Testis (tissue), 3 donors: ENCODE measurements around the gene TOP1. TPM values are rescaled to one million over a fixed set of nuclear protein-coding genes. Genes with fewer than 3 reads are reported as not detected.

Experiments used
- DNase-seq: peaks from one replicate; pipeline ENCODE4 v3.0.0-alpha.2; 2019
- H3K27ac ChIP-seq, 2 donors: fragments of 200-600 bp; sonication (generic); one replicate each; pipeline ENCODE4 v1.5.1; 2019
- H3K27me3 ChIP-seq: fragments of 200-600 bp; sonication (generic); one replicate; pipeline ENCODE4 v1.5.1; 2019
- H3K36me3 ChIP-seq: fragments of 200-600 bp; sonication (generic); one replicate; pipeline ENCODE4 v1.5.1; 2017; ENCODE audit warnings: low read depth; ENCODE audit errors: missing control alignments
- H3K4me1 ChIP-seq: fragments of 200-600 bp; sonication (generic); one replicate; pipeline ENCODE4 v1.5.1; 2019
- H3K4me3 ChIP-seq, 2 donors: fragments of 200-600 bp; sonication (generic); one replicate each; pipeline ENCODE4 v1.5.1; 2017 to 2019
- H3K9me3 ChIP-seq: fragments of 200-600 bp; sonication (generic); one replicate; pipeline ENCODE4 v1.5.1; 2017
- CTCF ChIP-seq, 3 experiments: fragments of 450-650 bp in 2 of 3; fragments of 200-600 bp in 1 of 3; sonication (generic) in 1 of 3; IDR thresholded peaks; one replicate each; pipeline ENCODE4 v1.5.1; 2016 to 2019; ENCODE audit warnings: antibody characterized with exemption in 3 of 3, mild to moderate bottlenecking in 2 of 3, moderate library complexity in 1 of 3
- POLR2A ChIP-seq: fragments of 450-650 bp; IDR thresholded peaks from one replicate; pipeline ENCODE4 v1.6.1; 2017; ENCODE audit warnings: antibody characterized with exemption, mild to moderate bottlenecking, moderate library complexity
- WGBS, 2 donors: methylation state at CpG; one replicate each; pipeline ENCODE4 v1.1.5; 2018; 5-methylcytosine and 5-hydroxymethylcytosine counted together
- intact Hi-C: fragments of 100-400 bp; cut with DNase I; formaldehyde crosslinking; loops from one replicate; pipeline ENCODE4 v1.15.1; 2023; ENCODE audit warnings: low total_unique reads
- polyA plus RNA-seq: library from polyadenylated mRNA; stranded (reverse); fragments of 350-450 nt; fragmentation: Illumina TruSeq; extraction: RNeasy Lipid Tissue Mini Kit (QIAGEN cat#74804); gene quantifications from one replicate; pipeline ENCODE4 v1.2.3, GENCODE V29; 2014; ENCODE audit warnings: low read depth, low replicate concordance; ENCODE audit not compliant: insufficient read depth
- total RNA-seq, 2 donors: library from RNA; depleted of rRNA; stranded (reverse); fragments of >200 nt; gene quantifications; one replicate each; pipeline ENCODE4 v1.2.3, GENCODE V29; 2016

TOP1 gene
- total and polyA plus RNA-seq, 3 donors from 2014 or later, result 12.1 to 36.6 (median 33.8) TPM

DNA sequence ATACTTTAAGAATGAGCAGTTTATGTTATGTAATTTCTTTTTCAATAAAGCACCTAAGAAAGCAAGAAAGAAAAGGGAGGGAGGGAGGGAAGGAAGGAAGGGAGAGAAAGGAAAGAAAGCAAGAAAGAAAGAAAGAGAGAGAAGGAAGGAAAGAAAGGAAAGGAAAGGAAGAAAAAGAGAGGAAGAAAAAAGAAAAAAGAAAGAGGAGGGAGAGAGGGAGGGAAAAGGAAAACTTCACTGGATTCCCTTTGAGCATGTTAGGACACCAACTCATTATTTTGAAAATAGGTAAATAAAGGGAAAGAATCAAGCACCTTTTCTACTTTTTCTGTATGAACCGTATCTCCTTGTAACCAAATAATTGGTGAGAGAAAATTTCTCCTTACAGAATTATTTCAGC, 32.3 kb upstream of the TOP1 start:
- H3K9me3 ChIP-seq, result no peaks in the 10 kb centered on the region
- H3K36me3 ChIP-seq, result no peaks in the 10 kb centered on the region
- no peak overlapping the region for H3K27ac ChIP-seq
- H3K4me3 ChIP-seq, result no peak overlapping the region
- no peaks in the 10 kb centered on the region for H3K4me1 ChIP-seq
- intact Hi-C loops, result no loop called here
- WGBS, 2 donors, result 88 to 90% methylated on average over 1 of the region's 1 CpG
- TF ChIP-seq CTCF (IDR thresholded peaks at IDR 0.05), result no peak
- H3K27me3 ChIP-seq, result no peaks in the 10 kb centered on the region
- DNase-seq, result no peak

- TF ChIP-seq POLR2A (no peak), CTCF (IDR thresholded peaks at IDR 0.05) (no peak)
These were observed 31.5 kb upstream of the TOP1 start for GRCh38 chr20:40997116-40997515.

DNA sequence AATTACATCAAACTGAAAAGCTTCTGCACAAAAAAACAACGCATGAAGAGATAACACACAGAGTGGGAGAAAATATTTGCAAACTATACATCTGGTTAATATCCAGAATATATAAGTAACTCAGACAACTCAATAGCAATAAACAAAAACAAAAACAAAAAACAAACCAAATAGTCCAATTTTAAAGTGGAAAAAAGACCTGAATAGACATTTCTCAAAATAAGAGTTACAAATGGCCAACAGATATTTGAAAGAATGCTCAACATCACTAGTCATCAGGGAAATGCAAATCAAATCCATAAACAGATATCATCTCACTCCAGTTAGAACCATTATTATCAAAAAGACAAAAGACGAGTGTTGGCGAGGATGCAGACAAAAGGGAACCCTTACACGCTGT, 28.8 kb upstream of the TOP1 start:
- WGBS, 2 donors, result 89 to 96% methylated on average over 4 of the region's 4 CpGs
- Histone ChIP-seq H3K9me3 (no peaks in the 10 kb centered on the region), H3K4me1 (peaks cover 15% of the 10 kb centered on the region), H3K36me3 (no peaks in the 10 kb centered on the region), H3K27ac (no peak overlapping the region), H3K4me3 (no peak overlapping the region), H3K27me3 (no peaks in the 10 kb centered on the region)
- no peak for DNase-seq
- intact Hi-C loops, result no loop called here
- TF ChIP-seq POLR2A (no peak), CTCF (IDR thresholded peaks at IDR 0.05) (no peak)

More at GRCh38 chr20:40997116-40997515, 31.5 kb upstream of the TOP1 start:
- 81 to 83% methylated on average over 6 of the region's 6 CpGs for WGBS, 2 donors
- no peak for DNase-seq
- no peaks in the 10 kb centered on the region for H3K27me3 ChIP-seq
- no peaks in the 10 kb centered on the region for H3K4me1 ChIP-seq
- H3K36me3 ChIP-seq, result no peaks in the 10 kb centered on the region
- no peak overlapping the region for H3K27ac ChIP-seq
- intact Hi-C loops, result no loop called here
- H3K4me3 ChIP-seq, result no peak overlapping the region
- no peaks in the 10 kb centered on the region for H3K9me3 ChIP-seq

DNA sequence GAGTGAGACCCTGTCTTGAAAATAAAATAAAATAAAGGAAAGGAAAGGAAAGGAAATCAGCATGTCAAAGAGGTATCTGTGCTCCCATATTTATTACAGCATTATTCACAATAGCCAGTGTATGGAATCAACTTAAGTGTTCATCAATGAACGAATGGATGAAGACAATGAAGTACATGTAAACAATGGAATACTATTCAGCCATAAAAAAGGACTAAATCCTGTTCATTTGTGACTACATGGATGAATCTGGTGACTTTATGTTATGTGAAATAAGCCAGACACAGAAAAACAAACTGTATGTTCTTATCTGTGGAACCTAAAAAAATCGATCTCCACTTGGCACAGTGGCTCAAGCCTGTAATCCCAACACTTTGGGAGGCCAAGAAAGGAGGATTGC, 28.0 kb upstream of the TOP1 start:
- no peak for DNase-seq
- peaks cover 18% of the 10 kb centered on the region for H3K4me1 ChIP-seq
- WGBS, 2 donors, result 85 to 90% methylated on average over 2 of the region's 2 CpGs
- no peak overlapping the region for H3K4me3 ChIP-seq
- no peak overlapping the region for H3K27ac ChIP-seq
- H3K36me3 ChIP-seq, result no peaks in the 10 kb centered on the region
- intact Hi-C loops, result no loop called here
- no peaks in the 10 kb centered on the region for H3K27me3 ChIP-seq
- TF ChIP-seq POLR2A, result no peak
- no peak for TF ChIP-seq CTCF (IDR thresholded peaks at IDR 0.05)
- H3K9me3 ChIP-seq, result no peaks in the 10 kb centered on the region

- no peak for DNase-seq
- WGBS, 2 donors, result 88 to 92% methylated on average over 4 of the region's 4 CpGs
- no peaks in the 10 kb centered on the region for H3K36me3 ChIP-seq
- TF ChIP-seq CTCF (IDR thresholded peaks at IDR 0.05) (no peak), POLR2A (no peak)
- no peak overlapping the region for H3K27ac ChIP-seq
- peaks cover 18% of the 10 kb centered on the region for H3K4me1 ChIP-seq
- no peaks in the 10 kb centered on the region for H3K27me3 ChIP-seq
- H3K9me3 ChIP-seq, result no peaks in the 10 kb centered on the region
- no peak overlapping the region for H3K4me3 ChIP-seq
- intact Hi-C loops, result no loop called here
These were observed 27.1 kb upstream of the TOP1 start for GRCh38 chr20:41001497-41001896.
